A549 (cell line): ENCODE results near the gene PCGF6. TPM values are rescaled to one million over a fixed set of nuclear protein-coding genes. Genes with fewer than 3 reads are reported as not detected.
"Not testable (repeated sequence)": the region's sequence is repeated elsewhere in the genome, so short reads cannot be mapped to it uniquely, and the experiment has no call there.

Experiments used
- ATAC-seq, 2 experiments: fragments of 200-7000 bp in 1 of 2; fragments of >200 bp in 1 of 2; cut with Nextera tagmentation in 1 of 2; cut with Tn5 transposase in 1 of 2; 3 replicates each; pipeline versions ENCODE4 v1.8.0 to v1.9.1; 2018 to 2020; ENCODE audit warnings: mild to moderate bottlenecking in 1 of 2, moderate library complexity in 1 of 2
- CTCF ChIA-PET: fragments of 300-600 bp; sonication (Branson Sonifier 250); formaldehyde crosslinking; extraction: SDS; loops from one replicate; lab custom pipeline; 2021; ENCODE audit warnings: antibody characterized with exemption, inconsistent platforms; lab: Yijun Ruan, JAX
- POLR2A ChIA-PET: fragments of 350-600 bp; formaldehyde crosslinking; extraction: SDS; loops from one replicate; lab custom pipeline; 2021; ENCODE audit warnings: antibody characterized with exemption, inconsistent platforms; lab: Yijun Ruan, JAX
- DNase-seq, 2 experiments: peaks; one replicate each; pipeline versions ENCODE4 v3.0.0 to v3.0.0-alpha.2; 2011 to 2016; ENCODE audit warnings: low read depth in 1 of 2, low spot score in 1 of 2
- FAIRE-seq: peaks from 2 replicates; lab custom pipeline; 2011; peaks lifted over from hg19 to GRCh38; lab: Jason Lieb, UNC
- H3K27ac ChIP-seq, 2 experiments: fragments of >200 bp; sonication (Bioruptor Twin); formaldehyde crosslinking; 3 replicates each; pipeline ENCODE4 v1.5.1; 2016 to 2017
- H3K4me1 ChIP-seq: fragments of >200 bp; sonication (Bioruptor Twin); formaldehyde crosslinking; 3 replicates; pipeline ENCODE4 v1.6.1; 2016
- H3K4me2 ChIP-seq: fragments of >200 bp; sonication (Bioruptor Twin); formaldehyde crosslinking; 3 replicates; pipeline ENCODE4 v1.6.1; 2016
- H3K4me3 ChIP-seq: fragments of >200 bp; sonication (Bioruptor Twin); formaldehyde crosslinking; 3 replicates; pipeline ENCODE4 v1.5.1; 2016
- H3K9me3 ChIP-seq: fragments of >200 bp; sonication (Bioruptor Twin); formaldehyde crosslinking; 3 replicates; pipeline ENCODE4 v1.6.1; 2016
- BCL3 ChIP-seq: fragments of >200 bp; sonication (Bioruptor Twin); formaldehyde crosslinking; IDR thresholded peaks from 3 replicates; pipeline ENCODE4 v1.6.1; 2016
- CBX2 ChIP-seq: fragments of 200-600 bp; sonication (generic); IDR thresholded peaks from 2 replicates; pipeline ENCODE4 v1.6.1; 2016; ENCODE audit warnings: low read depth, mild to moderate bottlenecking, borderline replicate concordance
- CBX8 ChIP-seq: fragments of 200-600 bp; sonication (generic); IDR thresholded peaks from 2 replicates; pipeline ENCODE4 v1.6.1; 2016
- EHF ChIP-seq: fragments of 250-450 bp; sonication (Bioruptor Pico); IDR thresholded peaks from 2 replicates; pipeline ENCODE4 v1.5.0; 2020; ENCODE audit warnings: mild to moderate bottlenecking
- EHMT2 ChIP-seq: fragments of 200-600 bp; sonication (generic); IDR thresholded peaks from 2 replicates; pipeline ENCODE4 v1.6.1; 2016; ENCODE audit warnings: antibody characterized with exemption, low read depth, mild to moderate bottlenecking, moderate library complexity
- FOSB ChIP-seq: fragments of 250-450 bp; sonication (Bioruptor Pico); IDR thresholded peaks from 2 replicates; pipeline ENCODE4 v1.5.0; 2020; ENCODE audit warnings: mild to moderate bottlenecking, moderate library complexity
- FOSL2 ChIP-seq, 2 experiments: fragments of 450-650 bp in 1 of 2; fragments of >200 bp in 1 of 2; sonication (Bioruptor Twin) in 1 of 2; formaldehyde crosslinking; IDR thresholded peaks; 2 replicates each; pipeline versions ENCODE4 v1.5.0 to v1.6.1; 2016 to 2020; ENCODE audit warnings: mild to moderate bottlenecking in 1 of 2, moderate library complexity in 1 of 2
- HES2 ChIP-seq: fragments of >200 bp; sonication (Bioruptor Twin); formaldehyde crosslinking; IDR thresholded peaks from 2 replicates; pipeline ENCODE4 v1.6.1; 2016
- HMGXB4 ChIP-seq: fragments of 250-450 bp; sonication (Bioruptor Pico); IDR thresholded peaks from 2 replicates; pipeline ENCODE4 v1.5.0; 2021; ENCODE audit warnings: mild to moderate bottlenecking, moderate library complexity, borderline replicate concordance
- JUN ChIP-seq, 2 experiments: fragments of >200 bp; sonication (Bioruptor Twin); formaldehyde crosslinking; IDR thresholded peaks; 2 replicates in 1 of 2; 3 replicates in 1 of 2; pipeline ENCODE4 v1.6.1; 2016 to 2017
- JUNB ChIP-seq: fragments of >200 bp; sonication (Bioruptor Twin); formaldehyde crosslinking; IDR thresholded peaks from 2 replicates; pipeline ENCODE4 v1.6.1; 2016
- KDM5A ChIP-seq: fragments of 200-600 bp; sonication (generic); IDR thresholded peaks from 2 replicates; pipeline ENCODE4 v1.6.1; 2016; ENCODE audit warnings: antibody characterized with exemption, mild to moderate bottlenecking
- PHF8 ChIP-seq: fragments of 200-600 bp; sonication (generic); IDR thresholded peaks from 2 replicates; pipeline ENCODE4 v1.6.1; 2016; ENCODE audit warnings: low read depth, mild to moderate bottlenecking, antibody characterized with exemption, moderate library complexity, borderline replicate concordance
- POLR2A ChIP-seq: IDR thresholded peaks from 2 replicates; pipeline ENCODE4 v1.6.1; 2012; ENCODE audit warnings: mild to moderate bottlenecking, low read length
- REST ChIP-seq: fragments of 200-600 bp; sonication (generic); IDR thresholded peaks from 2 replicates; pipeline ENCODE4 v1.6.1; 2016; ENCODE audit warnings: antibody characterized with exemption, mild to moderate bottlenecking, moderate library complexity
- RFX5 ChIP-seq: fragments of 450-650 bp; IDR thresholded peaks from 2 replicates; pipeline ENCODE4 v1.7.1; 2014; ENCODE audit warnings: antibody characterized with exemption, mild to moderate bottlenecking, moderate library complexity
- USF2 ChIP-seq: fragments of 450-650 bp; IDR thresholded peaks from 2 replicates; pipeline ENCODE4 v1.6.1; 2014; ENCODE audit warnings: antibody characterized with exemption
- WGBS: methylation state at CpG from one replicate; pipeline ENCODE4 v1.1.6; 2017; ENCODE audit errors: missing lambda C conversion rate; 5-methylcytosine and 5-hydroxymethylcytosine counted together
- polyA plus RNA-seq, 4 experiments: library from polyadenylated mRNA; depleted of rRNA in 3 of 4; stranded (reverse); fragments of >200 nt; fragmentation: RNase III in 1 of 4; extraction: RNeasy Plus Mini Kit Qiagen cat#74134 plus additional on column Dnase treatment in 1 of 4; gene quantifications; 2 replicates in 3 of 4; 3 replicates in 1 of 4; pipeline ENCODE4 v1.2.3, GENCODE V29; 2011 to 2017

The PCGF6 gene
- polyA plus RNA-seq, 2 of the 4 experiments (the other 2 are of a cell fraction) = 11.3 to 17.6 TPM

- ChIA-PET POLR2A (interaction anchor here (1.1 kb wide), 1 partner anchor 11 kb away, joined by 3 read pairs; the partner anchor contains the start of gene INA), CTCF (interaction anchor here (0.6 to 4.8 kb wide), 2 partner anchors 10 to 13 kb away, joined by 3 to 19 read pairs; partner anchors contain the start of gene INA)
- ATAC-seq (peak; percentile 76 to 78; a peak in 5 of 6 replicates), DNase-seq (peak; percentile 25 to 72), FAIRE-seq (no peak)
- 50% methylated on average over 11 of the region's 11 CpGs for WGBS
- H3K9me3 ChIP-seq = peaks cover 3% of the 10 kb centered on the region; the same call in 1 of the 3 replicates
- TF ChIP-seq JUNB = no peak
- peak; percentile 98 for TF ChIP-seq REST
- TF ChIP-seq EHMT2 = 0 out of 2 replicates have a peak, but pooled peaks have one; percentile 66
- no peak overlapping the region for H3K4me3 ChIP-seq
- H3K4me1 ChIP-seq = no peaks in the 10 kb centered on the region
- H3K4me2 ChIP-seq = no peak overlapping the region
- no peak overlapping the region for H3K27ac ChIP-seq
Measured at GRCh38 chr10:103265717-103266329, 85.1 kb downstream of the PCGF6 start.

GRCh38 chr10:103262229-103262628 is 88.7 kb downstream of the PCGF6 start:
- peak in 1 of 2 experiments; percentile 41 for DNase-seq
- H3K27ac ChIP-seq = no peak overlapping the region
- peaks cover 16% of the 10 kb centered on the region; the same call in 2 of the 3 replicates for H3K9me3 ChIP-seq
- H3K4me3 ChIP-seq = no peak overlapping the region
- POLR2A ChIA-PET = no interaction called here
- FAIRE-seq = peak; percentile 49
- no peaks in the 10 kb centered on the region for H3K4me1 ChIP-seq
- 59% methylated on average over 3 of the region's 3 CpGs for whole genome bisulfite sequencing
- no peak overlapping the region for H3K4me2 ChIP-seq
- ATAC-seq = peak; percentile 45 to 47; a peak in 2 of 6 replicates
- TF ChIP-seq USF2 (peak; percentile 71), FOSL2 (IDR thresholded peaks at IDR 0.05) (no peak), FOSL2 (CRISPR knock-in tag; IDR thresholded peaks at IDR 0.05) (0 out of 2 replicates have a peak, but pooled peaks have one; percentile 19), RFX5 (no peak), HMGXB4 (CRISPR knock-in tag) (no peak), BCL3 (no peak)
- CTCF ChIA-PET = interaction anchor here (0.7 to 1.0 kb wide), 3 partner anchors 17 to 113 kb away, joined by 3 to 4 read pairs (median 3); no protein-coding TSS in a partner anchor

- no peak for ATAC-seq
- TF ChIP-seq JUN (IDR thresholded peaks at IDR 0.05) (no peak), HES2 (no peak), FOSL2 (IDR thresholded peaks at IDR 0.05) (no peak), FOSL2 (CRISPR knock-in tag; IDR thresholded peaks at IDR 0.05) (no peak), HMGXB4 (CRISPR knock-in tag) (no peak), RFX5 (no peak), PHF8 (no peak), FOSB (CRISPR knock-in tag) (no peak), CBX2 (no peak), POLR2A (no peak), EHF (CRISPR knock-in tag) (no peak), CBX8 (no peak), KDM5A (no peak)
- no peak for FAIRE-seq
- ChIA-PET POLR2A (no interaction called here), CTCF (interaction anchor here (1.1 to 1.5 kb wide), 3 partner anchors 15 to 342 kb away, joined by 3 to 5 read pairs (median 4); partner anchors contain the start of genes CNNM2 and INA)
- Histone ChIP-seq H3K9me3 (peaks cover 16% of the 10 kb centered on the region; the same call in 2 of the 3 replicates), H3K4me3 (no peak overlapping the region), H3K4me1 (peaks cover 10% of the 10 kb centered on the region), H3K27ac (no peak overlapping the region), H3K4me2 (no peak overlapping the region)
- no peak for DNase-seq
- 89% methylated on average over 5 of the region's 5 CpGs for WGBS
Measured at GRCh38 chr10:103259989-103260388, 91.0 kb downstream of the PCGF6 start.

- ATAC-seq, POLR2A ChIA-PET, FAIRE-seq, DNase-seq, H3K27ac ChIP-seq, H3K4me2 ChIP-seq, CTCF ChIA-PET, H3K4me3 ChIP-seq: not testable (repeated sequence)
- peaks cover 20% of the 10 kb centered on the region for H3K4me1 ChIP-seq
- peaks cover 16% of the 10 kb centered on the region; the same call in 2 of the 3 replicates for H3K9me3 ChIP-seq
- WGBS = 78% methylated on average over 4 of the region's 4 CpGs
Measured at GRCh38 chr10:103258928-103259327, 92.0 kb downstream of the PCGF6 start.
